Right lobe of liver (tissue), 4 donors: Measurements from ENCODE around the gene TULP3.

Experiments
- POLR2A ChIP-seq: fragments of 450-650 bp; IDR thresholded peaks from one replicate; pipeline ENCODE4 v1.6.1; 2017; ENCODE audit warnings: antibody characterized with exemption, mild to moderate bottlenecking
- TF ChIP-seq, protein P1 (sequence below), 4 donors: fragments of 200-600 bp in 3 of 4; fragments of 450-650 bp in 1 of 4; IDR thresholded peaks; one replicate each; pipeline versions ENCODE4 v1.5.1 to v1.8.0; 2016 to 2022; ENCODE audit warnings: antibody characterized with exemption in 4 of 4, mild to moderate bottlenecking in 2 of 4
- donor health status: DM: no; HTN: no; CAD: no.
- donor health status: DM: no; HTN: no; CAD: no.
- donor health status: DM: no; HTN: yes; CAD: no.

DNA sequence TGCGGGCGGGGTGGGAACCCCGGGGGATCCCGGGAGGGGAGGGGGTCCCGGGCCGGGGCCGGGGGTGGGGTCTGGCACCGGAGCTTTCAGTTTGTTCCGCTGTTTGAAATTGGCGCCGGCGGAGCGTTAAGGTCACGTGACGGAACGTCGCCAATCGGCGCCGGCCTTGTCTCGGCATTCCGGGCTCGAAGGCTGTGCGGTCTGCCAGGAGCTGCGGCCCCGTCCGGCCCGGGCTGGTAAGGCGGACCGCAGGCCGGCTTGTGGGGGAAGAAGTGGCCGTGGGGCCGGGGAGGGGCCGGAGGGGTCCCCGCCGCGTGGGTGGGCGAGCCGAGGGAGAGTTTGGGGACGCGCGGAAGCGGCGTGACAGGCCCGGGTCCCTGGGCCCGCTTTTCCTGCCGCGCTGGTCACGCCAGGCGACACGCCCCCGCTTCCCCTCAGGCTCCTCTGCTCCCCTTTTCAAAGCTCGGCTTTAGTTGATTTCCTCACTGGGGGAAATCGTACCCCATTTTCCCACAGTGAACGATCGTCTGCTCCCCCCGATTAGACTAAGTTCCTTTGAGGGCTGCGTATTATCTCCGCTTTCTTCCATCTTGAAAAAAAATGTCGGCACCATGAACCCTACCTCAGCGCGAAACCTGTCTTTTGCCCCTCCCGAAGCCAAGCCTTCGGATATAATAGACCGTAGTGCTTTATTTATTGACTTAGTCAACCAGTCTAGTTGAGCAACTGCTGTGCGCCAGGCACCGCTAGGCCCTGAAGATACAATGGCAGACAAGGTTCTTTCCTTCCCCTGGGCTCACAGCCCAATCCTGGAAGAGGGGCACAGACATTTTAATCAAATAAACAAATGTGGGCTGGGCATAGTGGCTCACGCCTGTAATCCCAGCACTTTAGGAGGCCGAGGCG is 13.4 kb upstream of the TULP3 start, which contains the start of the genes FOXM1 and RHNO1:
- TF ChIP-seq, protein P1, sequence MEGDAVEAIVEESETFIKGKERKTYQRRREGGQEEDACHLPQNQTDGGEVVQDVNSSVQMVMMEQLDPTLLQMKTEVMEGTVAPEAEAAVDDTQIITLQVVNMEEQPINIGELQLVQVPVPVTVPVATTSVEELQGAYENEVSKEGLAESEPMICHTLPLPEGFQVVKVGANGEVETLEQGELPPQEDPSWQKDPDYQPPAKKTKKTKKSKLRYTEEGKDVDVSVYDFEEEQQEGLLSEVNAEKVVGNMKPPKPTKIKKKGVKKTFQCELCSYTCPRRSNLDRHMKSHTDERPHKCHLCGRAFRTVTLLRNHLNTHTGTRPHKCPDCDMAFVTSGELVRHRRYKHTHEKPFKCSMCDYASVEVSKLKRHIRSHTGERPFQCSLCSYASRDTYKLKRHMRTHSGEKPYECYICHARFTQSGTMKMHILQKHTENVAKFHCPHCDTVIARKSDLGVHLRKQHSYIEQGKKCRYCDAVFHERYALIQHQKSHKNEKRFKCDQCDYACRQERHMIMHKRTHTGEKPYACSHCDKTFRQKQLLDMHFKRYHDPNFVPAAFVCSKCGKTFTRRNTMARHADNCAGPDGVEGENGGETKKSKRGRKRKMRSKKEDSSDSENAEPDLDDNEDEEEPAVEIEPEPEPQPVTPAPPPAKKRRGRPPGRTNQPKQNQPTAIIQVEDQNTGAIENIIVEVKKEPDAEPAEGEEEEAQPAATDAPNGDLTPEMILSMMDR (IDR thresholded peaks at IDR 0.05): peak in 2 of 4 donors; percentile 17 to 28
- TF ChIP-seq POLR2A: peak; percentile 40
